H1 (cell line): ENCODE results near the gene FBXW10B. TPM values are rescaled to one million over a fixed set of nuclear protein-coding genes. Genes with fewer than 3 reads are reported as not detected.
"Not testable (repeated sequence)": the region's sequence is repeated elsewhere in the genome, so short reads cannot be mapped to it uniquely, and the experiment has no call there.

ENCODE experiments used
- CTCF ChIA-PET: fragments of 300-600 bp; sonication (Branson Sonifier 250); formaldehyde crosslinking; loops from one replicate; lab custom pipeline; 2021; ENCODE audit not compliant: partially characterized antibody; lab: Charles Lee
- POLR2A ChIA-PET: fragments of 300-600 bp; sonication (Branson Sonifier 250); formaldehyde crosslinking; loops from one replicate; lab custom pipeline; 2021; ENCODE audit warnings: inconsistent platforms; ENCODE audit not compliant: partially characterized antibody; lab: Charles Lee
- DNase-seq, 2 experiments: peaks; one replicate each; pipeline versions ENCODE4 v3.0.0 to v3.0.0-alpha.2; 2010 to 2022; ENCODE audit warnings: low spot score in 2 of 2, low read depth in 1 of 2, mixed read lengths in 1 of 2
- FAIRE-seq: peaks from 2 replicates; lab custom pipeline; 2011; peaks lifted over from hg19 to GRCh38; lab: Jason Lieb, UNC
- H2AFZ ChIP-seq: 2 replicates; pipeline ENCODE4 v1.8.1; 2012; ENCODE audit warnings: low read length, inconsistent platforms
- H2AK5ac ChIP-seq: 2 replicates; pipeline ENCODE4 v1.6.1; 2013; ENCODE audit warnings: low read depth, low read length
- H2BK120ac ChIP-seq: replicated peaks from 2 replicates; pipeline ENCODE3; 2013; ENCODE audit warnings: low read depth, low read length, inconsistent platforms
- H2BK12ac ChIP-seq: 2 replicates; pipeline ENCODE4 v1.6.1; 2013; ENCODE audit warnings: low read depth, low read length
- H2BK15ac ChIP-seq: 2 replicates; pipeline ENCODE4 v1.6.1; 2013; ENCODE audit warnings: low read length
- H2BK20ac ChIP-seq: 2 replicates; pipeline ENCODE4 v1.6.1; 2013; ENCODE audit warnings: low read length
- H2BK5ac ChIP-seq: 2 replicates; pipeline ENCODE4 v1.6.1; 2013; ENCODE audit warnings: low read depth, low read length
- H3K14ac ChIP-seq: 2 replicates; pipeline ENCODE4 v1.6.1; 2013; ENCODE audit warnings: inconsistent platforms; ENCODE audit not compliant: insufficient read length
- H3K18ac ChIP-seq: 2 replicates; pipeline ENCODE4 v1.6.1; 2013; ENCODE audit warnings: low read length; ENCODE audit errors: extremely low read depth
- H3K23ac ChIP-seq: 2 replicates; pipeline ENCODE4 v1.6.1; 2013; ENCODE audit warnings: inconsistent platforms; ENCODE audit not compliant: insufficient read length
- H3K23me2 ChIP-seq: 2 replicates; pipeline ENCODE4 v1.6.1; 2013; ENCODE audit warnings: low read depth, low read length
- H3K27ac ChIP-seq: 2 replicates; pipeline ENCODE4 v1.6.1; 2011; ENCODE audit warnings: low read depth, low read length, inconsistent platforms
- H3K27me3 ChIP-seq, 4 experiments: replicated peaks in 1 of 4; 1 replicate in 1 of 4; 2 replicates in 3 of 4; pipeline versions ENCODE4 v1.6.1 to v1.8.1; 2011 to 2013; ENCODE audit warnings: low read length in 3 of 4, mild to moderate bottlenecking in 3 of 4, inconsistent platforms in 2 of 4, mixed read lengths in 2 of 4, moderate library complexity in 1 of 4; ENCODE audit not compliant: control insufficient read depth in 3 of 4, insufficient read depth in 3 of 4; ENCODE audit errors: extremely low read depth in 1 of 4
- H3K36me3 ChIP-seq, 4 experiments: 2 replicates each; pipeline versions ENCODE4 v1.6.1 to v1.8.1; 2011 to 2013; ENCODE audit warnings: mild to moderate bottlenecking in 4 of 4, low read length in 3 of 4, moderate library complexity in 2 of 4, control low read depth in 1 of 4, inconsistent platforms in 1 of 4; ENCODE audit not compliant: insufficient read depth in 4 of 4, control insufficient read depth in 2 of 4
- H3K4ac ChIP-seq: replicated peaks from 2 replicates; pipeline ENCODE3; 2013; ENCODE audit warnings: low read length, low read depth, mixed read lengths, inconsistent platforms; ENCODE audit not compliant: insufficient read length
- H3K4me1 ChIP-seq, 4 experiments: replicated peaks in 1 of 4; 1 replicate in 1 of 4; 2 replicates in 3 of 4; pipeline versions ENCODE4 v1.6.1 to v1.8.1; 2011 to 2013; ENCODE audit warnings: low read length in 3 of 4, inconsistent platforms in 2 of 4, mixed read lengths in 1 of 4; ENCODE audit not compliant: insufficient read depth in 4 of 4, control insufficient read depth in 3 of 4
- H3K4me2 ChIP-seq, 2 experiments: 2 replicates each; pipeline versions ENCODE4 v1.6.1 to v1.8.1; 2011 to 2013; ENCODE audit warnings: low read depth in 2 of 2, low read length in 2 of 2, control low read depth in 1 of 2, inconsistent platforms in 1 of 2, mild to moderate bottlenecking in 1 of 2; ENCODE audit not compliant: insufficient read depth in 1 of 2
- H3K4me3 ChIP-seq, 4 experiments: fragments of 200-600, 300-600 bp in 1 of 4; sonication (generic), shearing (Covaris generic), sonication (Bioruptor Twin) in 1 of 4; 2 replicates each; pipeline versions ENCODE4 v1.5.1 to v1.8.1; 2011 to 2016; ENCODE audit warnings: low read length in 4 of 4, low read depth in 3 of 4, control low read depth in 2 of 4, inconsistent platforms in 2 of 4, mild to moderate bottlenecking in 2 of 4, mixed read lengths in 1 of 4, moderate library complexity in 1 of 4; ENCODE audit not compliant: insufficient read depth in 2 of 4; ENCODE audit errors: extremely low read depth in 1 of 4
- H3K56ac ChIP-seq: replicated peaks from 2 replicates; pipeline ENCODE3; 2013; ENCODE audit warnings: low read depth, mild to moderate bottlenecking, mixed read lengths, low read length, inconsistent platforms; ENCODE audit not compliant: insufficient read length
- H3K79me1 ChIP-seq: 2 replicates; pipeline ENCODE4 v1.6.1; 2013; ENCODE audit warnings: low read depth, low read length, control low read depth
- H3K79me2 ChIP-seq, 2 experiments: 2 replicates each; pipeline versions ENCODE4 v1.6.1 to v1.8.1; 2012 to 2013; ENCODE audit warnings: low read length in 2 of 2, mild to moderate bottlenecking in 2 of 2, inconsistent platforms in 1 of 2; ENCODE audit not compliant: insufficient read depth in 2 of 2, control insufficient read depth in 1 of 2
- H3K9ac ChIP-seq, 4 experiments: replicated peaks in 1 of 4; 1 replicate in 1 of 4; 2 replicates in 3 of 4; pipeline versions ENCODE4 v1.6.1 to v1.8.1; 2011 to 2013; ENCODE audit warnings: low read depth in 3 of 4, low read length in 3 of 4, control low read depth in 2 of 4, mild to moderate bottlenecking in 2 of 4, moderate library complexity in 2 of 4, inconsistent platforms in 1 of 4; ENCODE audit errors: extremely low read depth in 1 of 4
- H3K9me3 ChIP-seq, 2 experiments: 2 replicates each; pipeline versions ENCODE4 v1.6.1 to v1.8.1; 2012 to 2013; ENCODE audit warnings: mild to moderate bottlenecking in 2 of 2, moderate library complexity in 2 of 2, control low read depth in 1 of 2, inconsistent platforms in 1 of 2, low read depth in 1 of 2, low read length in 1 of 2, mixed read lengths in 1 of 2; ENCODE audit not compliant: insufficient read depth in 2 of 2
- H4K20me1 ChIP-seq, 2 experiments: replicated peaks in 1 of 2; 2 replicates each; pipeline versions ENCODE3 to v1.8.1; 2011 to 2013; ENCODE audit warnings: inconsistent platforms in 2 of 2, low read length in 2 of 2, mild to moderate bottlenecking in 1 of 2; ENCODE audit not compliant: insufficient read depth in 2 of 2, control insufficient read depth in 1 of 2
- H4K5ac ChIP-seq: 2 replicates; pipeline ENCODE4 v1.6.1; 2013; ENCODE audit warnings: low read length, low read depth, mixed read lengths, inconsistent platforms; ENCODE audit not compliant: insufficient read length
- H4K8ac ChIP-seq: 2 replicates; pipeline ENCODE4 v1.8.0; 2013; ENCODE audit warnings: mild to moderate bottlenecking, moderate library complexity, low read length, inconsistent platforms; ENCODE audit not compliant: insufficient read depth; ENCODE audit errors: extremely low read depth
- H4K91ac ChIP-seq: replicated peaks from 2 replicates; pipeline ENCODE3; 2013; ENCODE audit warnings: low read length, mixed read lengths, inconsistent platforms; ENCODE audit not compliant: insufficient read length
- WGBS, 2 experiments: shearing (Covaris generic) in 1 of 2; methylation state at CpG; one replicate each; pipeline versions ENCODE4 v1.1.6 to v1.1.7; 2013 to 2015; ENCODE audit warnings: low lambda C conversion rate in 2 of 2, mixed read lengths in 2 of 2, inconsistent platforms in 1 of 2, low coverage in 1 of 2, missing lambda C conversion rate in 1 of 2; ENCODE audit not compliant: insufficient replicate concordance in 2 of 2, insufficient coverage in 1 of 2, insufficient read length in 1 of 2; ENCODE audit errors: extremely low coverage in 1 of 2, missing lambda C conversion rate in 1 of 2; 5-methylcytosine and 5-hydroxymethylcytosine counted together
- polyA plus RNA-seq, 7 experiments: library from polyadenylated mRNA; depleted of rRNA in 3 of 7; stranded (reverse) in 5 of 7; unstranded in 2 of 7; fragments of >200 nt in 5 of 7; fragments of 200-250 nt in 2 of 7; gene quantifications; 1 replicate in 5 of 7; 2 replicates in 1 of 7; 4 replicates in 1 of 7; pipeline versions ENCODE4 v1.2.1 to v1.2.3, GENCODE V29; 2011 to 2013; ENCODE audit warnings: missing spikeins in 2 of 7, mixed read lengths in 2 of 7
- total RNA-seq: library from RNA; stranded (reverse); fragmentation: NEBNext Ultra II Directional; extraction: Animal tissue kit (Norgen Biotek cat#: 25700); gene quantifications from 2 replicates; pipeline ENCODE4 v1.2.1, GENCODE V29; 2021

Gene FBXW10B
- total and polyA plus RNA-seq, 2 of the 8 experiments (the other 6 are each of a cell fraction or from before 2014, with no cell fraction given), result 0.14 TPM; not detected in 1

- not testable (repeated sequence) for H3K23me2 ChIP-seq, H3K27ac ChIP-seq
Measured at GRCh38 chr17:15654401-15654800, 34.9 kb upstream of the FBXW10B start.

More at GRCh38 chr17:15654401-15654800, 34.9 kb upstream of the FBXW10B start:
- not testable (repeated sequence) for DNase-seq, FAIRE-seq, H4K91ac ChIP-seq, H3K79me1 ChIP-seq, H4K5ac ChIP-seq, H3K14ac ChIP-seq, H4K20me1 ChIP-seq, H3K4me3 ChIP-seq, H4K8ac ChIP-seq, H3K56ac ChIP-seq, H2BK120ac ChIP-seq, H3K18ac ChIP-seq, H2AFZ ChIP-seq, H3K79me2 ChIP-seq, H2BK20ac ChIP-seq, H3K23ac ChIP-seq, H3K4me2 ChIP-seq, H3K9me3 ChIP-seq, H3K27me3 ChIP-seq, H3K36me3 ChIP-seq, H2BK15ac ChIP-seq, H2AK5ac ChIP-seq, H3K4ac ChIP-seq, H2BK5ac ChIP-seq, H3K9ac ChIP-seq, H2BK12ac ChIP-seq
- 74% methylated on average over 3 of the region's 3 CpGs; no CpG with 5 or more reads in 1 of the 2 experiments for WGBS, 2 experiments
- POLR2A ChIA-PET, result interaction anchor here (0.8 kb wide), 1 partner anchor 137 kb away, joined by 3 read pairs; no protein-coding TSS in a partner anchor
- CTCF ChIA-PET, result interaction anchor here (0.6 kb wide), 1 partner anchor 709 kb away, joined by 3 read pairs; no protein-coding TSS in a partner anchor
- peaks cover 0 to 10% (median 7%) of the 10 kb centered on the region in 4 experiments; a peak in 4 of 7 replicates for H3K4me1 ChIP-seq
